ENCODE measurements around the gene STX8.

STX8 gene

DNA sequence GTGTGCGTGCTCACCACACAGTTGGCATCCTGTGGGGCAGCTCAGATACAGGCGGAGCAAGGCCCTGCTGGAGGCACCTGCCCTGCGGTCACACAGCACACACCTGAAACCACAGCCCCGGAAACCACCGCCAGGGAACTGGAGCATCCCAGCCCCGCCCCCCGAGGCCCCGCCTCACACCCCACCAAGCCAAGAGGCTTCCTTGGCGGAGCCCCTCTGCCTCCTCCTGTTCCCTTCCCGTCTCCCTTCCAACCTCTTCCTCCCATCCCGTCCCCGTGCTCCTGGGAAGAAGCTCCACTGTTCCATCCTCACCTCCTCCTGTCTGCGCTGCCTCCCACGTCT lies 348.9 kb downstream of the STX8 start:
- DNase-seq (ENCODE audit: low read depth): no peak

DNA sequence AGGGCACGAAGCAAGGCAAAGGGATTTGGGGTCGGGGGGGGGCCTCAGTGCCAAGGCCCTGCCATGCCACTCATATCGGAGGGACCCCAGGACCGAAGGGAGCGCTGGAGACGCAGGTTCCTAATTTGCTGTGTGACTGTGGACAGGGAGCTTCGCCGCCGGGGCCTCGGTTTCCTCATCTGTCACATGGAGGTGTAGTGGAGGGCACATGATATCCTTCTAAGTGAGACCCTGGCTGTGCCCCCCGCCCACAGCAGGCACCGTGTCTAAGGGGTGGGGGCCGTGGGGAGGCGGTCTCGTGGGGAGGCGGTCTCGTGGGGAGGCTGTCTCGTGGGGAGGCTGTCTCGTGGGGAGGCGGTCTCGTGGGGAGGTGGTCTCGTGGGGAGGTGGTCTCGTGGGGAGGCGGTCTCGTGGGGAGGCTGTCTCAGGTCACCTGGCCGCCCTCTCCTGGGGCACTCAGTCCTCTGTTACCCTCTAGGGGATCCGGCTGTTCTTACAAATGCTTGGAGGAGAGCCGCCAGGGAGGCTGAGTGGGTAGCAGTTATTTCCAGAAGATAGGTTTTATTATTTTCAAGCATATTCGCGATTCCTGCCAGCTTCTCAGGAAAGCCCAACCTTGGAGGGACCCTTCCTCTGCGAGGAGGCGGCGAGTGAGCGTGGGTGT lies 349.4 kb downstream of the STX8 start:
- DNase-seq (ENCODE audit: low read depth): no peak

GRCh38 chr17:9225305-9226101 lies 350.1 kb downstream of the STX8 start:
- DNase-seq (ENCODE audit: low read depth): no peak

DNA sequence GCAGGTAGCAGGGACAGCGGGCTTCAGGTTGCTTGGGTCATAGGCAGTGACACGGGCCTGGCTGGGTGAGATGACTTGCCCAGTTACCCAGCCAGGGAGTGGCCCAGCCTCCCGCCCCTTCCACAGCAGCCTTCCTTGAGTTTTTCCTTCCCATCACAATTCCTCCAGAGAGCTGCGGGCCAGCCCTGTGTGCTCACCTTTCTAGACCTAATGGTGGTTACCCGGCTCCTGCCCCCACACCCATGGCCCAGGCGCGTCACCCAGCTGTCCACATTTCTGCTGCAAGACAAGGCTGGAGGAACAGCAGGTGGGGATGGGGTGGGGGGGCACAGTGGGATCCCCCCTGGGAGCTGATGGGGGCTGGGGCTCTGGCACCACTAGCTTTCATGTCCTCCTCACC lies 351.1 kb downstream of the STX8 start:
- DNase-seq (ENCODE audit: low read depth): no peak

DNA sequence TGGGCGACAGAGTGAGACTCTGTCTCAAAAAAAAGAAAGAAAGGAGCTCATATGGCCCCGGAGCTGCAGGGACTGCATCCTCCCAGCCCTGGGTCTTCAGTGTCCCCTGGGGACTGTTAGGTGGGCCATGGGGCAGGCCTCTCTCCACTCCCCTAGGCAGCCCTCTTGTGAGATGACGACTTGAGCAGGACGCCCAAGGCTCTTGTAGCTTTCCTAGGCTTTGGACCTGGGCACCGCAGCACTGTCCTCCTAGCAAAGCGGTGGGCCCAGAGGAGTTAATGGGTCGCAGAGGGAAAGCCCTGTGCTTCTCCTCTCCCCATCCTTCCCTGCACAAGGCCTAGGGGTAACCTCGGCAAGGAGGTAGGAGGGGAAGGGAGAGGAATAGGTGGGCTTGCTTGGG lies 352.1 kb downstream of the STX8 start:
- DNase-seq (ENCODE audit: low read depth): no peak

GRCh38 chr17:9221922-9222180 lies 353.8 kb downstream of the STX8 start:
- no peak for DNase-seq (ENCODE audit: low read depth)

- DNase-seq (ENCODE audit: low read depth): no peak
Measured at GRCh38 chr17:9221147-9221921, 354.3 kb downstream of the STX8 start.

GRCh38 chr17:9220398-9221146 lies 355.0 kb downstream of the STX8 start:
- no peak for DNase-seq (ENCODE audit: low read depth)

DNA sequence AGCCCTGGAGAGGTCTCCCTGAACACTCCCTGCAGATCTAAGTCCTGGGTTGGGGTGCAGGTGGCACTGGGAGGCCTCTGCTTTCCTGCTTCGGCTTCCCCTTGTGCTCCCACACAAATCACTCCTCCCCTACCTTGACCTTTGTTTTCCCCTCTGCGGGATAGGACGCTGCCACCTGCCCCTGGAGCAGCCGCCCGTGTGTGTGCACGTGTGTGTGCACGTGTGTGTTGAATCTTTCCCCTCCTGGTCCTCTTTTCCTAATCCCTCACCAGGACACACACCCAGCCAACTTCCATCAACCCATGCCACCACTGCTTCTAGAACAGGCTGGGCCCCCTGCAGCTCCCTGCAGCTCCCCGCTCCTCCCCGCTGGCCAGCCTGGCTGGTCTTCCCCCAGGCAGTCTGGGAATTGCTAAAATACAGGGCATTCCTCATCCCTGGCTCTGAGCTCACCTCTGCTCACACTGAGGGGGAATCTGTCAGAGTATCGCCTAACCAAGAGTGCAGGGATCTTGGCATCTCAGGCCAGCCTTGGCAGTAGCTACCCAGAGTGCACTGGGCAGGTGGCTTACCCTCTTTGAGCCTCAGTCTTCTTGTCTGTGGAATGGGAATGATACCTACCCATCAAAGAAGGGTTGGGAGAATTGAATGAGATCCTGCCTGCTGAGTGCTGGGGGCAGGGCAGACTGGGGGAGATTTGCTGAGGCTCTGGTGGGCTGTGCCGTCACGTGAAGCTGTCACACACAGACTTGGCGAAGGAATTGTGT lies 355.8 kb downstream of the STX8 start:
- no peak for DNase-seq (ENCODE audit: low read depth)

- no peak for DNase-seq (ENCODE audit: low read depth)
Measured at GRCh38 chr17:9218911-9219310, 356.7 kb downstream of the STX8 start.

DNA sequence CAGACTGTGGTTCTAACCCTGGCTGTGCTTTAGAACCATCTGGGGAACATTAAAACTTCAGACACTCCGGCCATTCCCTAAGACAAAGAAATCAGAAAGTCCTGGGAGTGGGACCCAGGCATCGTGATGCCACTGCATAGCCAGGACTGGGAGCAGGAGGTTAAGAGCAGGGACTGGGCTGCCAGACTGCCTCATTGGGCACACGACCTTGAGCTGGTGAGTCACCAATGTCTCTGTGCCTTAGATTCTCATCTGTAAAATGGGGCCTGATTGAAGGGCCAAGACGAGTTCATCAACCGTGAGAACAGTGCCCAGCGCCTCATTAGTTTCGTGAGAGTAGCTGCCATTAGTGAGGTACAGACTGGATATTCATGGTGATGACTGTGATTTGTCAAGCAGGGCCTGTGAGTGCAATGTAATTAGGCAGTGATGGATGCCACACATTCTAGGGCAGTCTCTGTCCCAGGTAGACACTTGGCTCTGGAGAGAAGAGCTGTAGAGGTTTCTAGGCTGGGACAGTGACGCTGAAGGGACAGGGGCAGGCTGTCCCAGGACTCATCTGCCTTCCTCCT lies 357.5 kb downstream of the STX8 start:
- no peak for DNase-seq (ENCODE audit: low read depth)

GRCh38 chr17:9217151-9218056 lies 358.2 kb downstream of the STX8 start:
- no peak for DNase-seq (ENCODE audit: low read depth)

DNA sequence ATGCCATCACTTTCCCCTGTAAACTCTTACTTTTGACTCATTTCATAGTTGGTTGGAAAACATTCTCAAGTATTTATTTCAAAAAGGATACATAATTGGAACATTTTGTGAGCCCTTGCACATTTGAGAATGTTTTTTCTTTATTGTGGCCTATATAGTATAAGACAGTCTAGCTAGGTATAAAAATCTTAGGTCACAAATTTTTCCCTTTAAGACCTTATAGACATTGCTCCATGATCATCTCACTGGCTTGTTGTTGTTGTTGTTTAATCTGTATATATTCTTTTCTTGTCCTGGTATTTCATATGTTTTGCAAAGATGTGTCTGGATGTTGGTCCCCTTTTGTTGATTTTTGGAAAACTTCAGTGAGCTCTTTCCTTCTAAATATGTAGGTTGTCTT lies 360.2 kb downstream of the STX8 start:
- no peak for DNase-seq (ENCODE audit: low read depth)

DNA sequence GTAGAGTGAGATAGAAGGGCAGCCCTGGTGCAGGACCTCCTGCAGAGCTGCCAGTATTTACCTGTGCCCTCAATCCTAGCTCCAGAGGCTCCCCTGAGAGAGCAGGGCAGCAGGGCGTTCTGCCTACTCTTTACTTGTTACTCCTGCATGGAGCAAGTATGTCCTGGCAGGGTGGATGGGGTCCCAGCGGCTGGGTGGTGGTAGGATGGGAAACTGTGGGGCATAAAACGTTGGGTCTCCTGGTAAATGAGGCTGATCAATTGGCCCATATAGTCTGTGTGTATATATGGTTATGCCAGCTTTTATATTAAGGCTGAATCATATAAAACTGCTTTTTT lies 362.3 kb downstream of the STX8 start:
- no peak for DNase-seq (ENCODE audit: low read depth)

DNA sequence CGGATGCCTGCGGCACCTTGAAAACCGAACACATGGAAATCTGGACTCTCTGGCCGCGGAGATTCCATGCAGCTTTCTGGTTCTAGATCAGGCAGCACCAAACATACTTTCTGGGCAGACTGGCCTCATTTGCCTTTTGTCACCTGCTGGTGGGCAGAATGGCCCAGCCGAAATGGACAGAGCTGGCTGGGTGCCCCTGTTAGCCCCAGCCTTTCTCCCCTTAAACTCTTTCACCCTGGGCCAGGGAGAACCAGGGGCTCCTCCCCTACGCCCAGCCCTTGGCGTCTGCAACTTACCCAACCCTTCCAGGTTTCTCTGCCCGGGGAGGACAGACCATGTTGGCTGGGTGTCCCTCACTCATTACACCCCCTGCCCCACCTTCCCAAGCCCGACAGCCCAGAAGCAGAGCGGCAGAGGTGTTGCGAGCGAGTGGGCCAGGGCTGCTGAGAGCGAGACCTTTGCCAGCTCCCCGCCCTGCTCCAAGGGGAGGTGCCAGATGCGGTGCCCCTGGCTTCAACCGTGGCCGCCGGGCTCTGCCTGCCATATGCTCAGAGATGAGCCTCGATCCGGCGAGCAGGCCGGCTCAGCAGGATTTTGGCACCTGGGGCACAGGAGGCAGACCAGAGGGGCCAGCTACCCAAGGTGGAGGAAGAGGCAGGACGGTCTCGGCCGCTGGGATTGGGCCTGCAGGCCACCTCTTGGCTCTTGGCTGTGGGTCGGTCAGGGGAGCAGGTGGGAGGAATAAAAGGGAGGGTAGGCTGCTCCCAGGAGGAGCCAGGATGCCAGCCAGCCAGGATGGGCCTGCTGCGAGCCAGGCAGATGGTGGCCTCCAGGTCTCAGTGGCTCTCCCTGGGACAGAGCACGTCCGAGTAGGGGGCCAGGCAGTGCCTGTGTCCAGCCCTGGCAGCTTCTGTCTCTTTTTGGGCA lies 363.0 kb downstream of the STX8 start:
- no peak for DNase-seq (ENCODE audit: low read depth)

- DNase-seq (ENCODE audit: low read depth): no peak
Measured at GRCh38 chr17:9211133-9211765, 364.4 kb downstream of the STX8 start.

DNA sequence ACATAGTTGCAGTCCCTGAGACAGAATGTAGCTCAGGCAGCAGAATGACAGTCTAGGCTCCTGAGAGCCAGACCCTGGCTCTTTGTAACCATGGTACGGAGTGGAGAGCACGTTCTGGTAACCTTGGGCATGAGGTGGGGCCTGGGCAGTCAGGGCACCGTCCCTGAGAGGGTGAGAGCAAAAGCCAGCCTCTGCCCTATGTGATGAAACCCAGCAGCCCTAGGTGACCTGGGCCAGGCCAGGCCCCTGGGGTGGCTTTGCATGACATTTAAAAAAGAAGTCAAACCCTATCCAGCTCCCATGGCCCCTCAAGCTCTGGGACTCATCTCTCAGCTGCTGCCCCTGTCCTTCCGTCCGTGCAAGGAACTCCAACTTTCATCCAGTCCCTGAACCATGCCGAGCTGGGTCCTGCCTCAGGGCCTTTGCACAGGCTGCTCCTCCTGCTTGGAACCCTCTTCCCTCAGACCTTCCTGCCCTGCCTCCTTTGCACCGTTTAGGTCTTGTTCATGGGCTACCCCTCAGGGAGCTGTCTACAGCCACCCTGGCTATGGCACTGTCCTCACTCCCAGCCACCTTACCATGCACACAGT lies 365.7 kb downstream of the STX8 start:
- DNase-seq (ENCODE audit: low read depth): no peak

GRCh38 chr17:9209347-9209746 lies 366.3 kb downstream of the STX8 start:
- no peak for DNase-seq (ENCODE audit: low read depth)

Measured in HS-27A (cell line).